COR-L47 (cell line): ENCODE results near the gene SAV1.

Experiments used
- DNase-seq: peaks from one replicate; lab custom pipeline; 2025; lab: John Stamatoyannopoulos, UW

Gene SAV1

DNA sequence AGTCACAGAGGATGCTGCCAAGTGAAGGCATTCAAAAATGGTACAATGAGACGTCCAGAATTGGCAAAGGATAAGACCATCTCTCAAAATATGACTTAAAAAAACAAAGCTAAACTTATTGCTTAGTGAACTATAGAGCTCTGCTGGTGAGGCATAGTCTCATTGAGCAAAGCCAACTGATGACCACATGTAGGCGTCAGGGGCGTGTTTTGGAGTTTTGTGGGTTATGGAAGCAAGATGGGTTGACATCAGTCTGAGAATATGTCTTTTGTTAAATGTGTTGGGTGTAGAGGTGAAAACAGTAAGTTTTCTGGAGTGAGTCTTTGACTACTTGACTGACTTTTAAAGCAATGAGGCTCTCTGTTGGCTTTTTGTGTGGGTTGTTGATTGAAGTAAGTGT, 60.9 kb downstream of the SAV1 start:
- DNase-seq = no peak

DNA sequence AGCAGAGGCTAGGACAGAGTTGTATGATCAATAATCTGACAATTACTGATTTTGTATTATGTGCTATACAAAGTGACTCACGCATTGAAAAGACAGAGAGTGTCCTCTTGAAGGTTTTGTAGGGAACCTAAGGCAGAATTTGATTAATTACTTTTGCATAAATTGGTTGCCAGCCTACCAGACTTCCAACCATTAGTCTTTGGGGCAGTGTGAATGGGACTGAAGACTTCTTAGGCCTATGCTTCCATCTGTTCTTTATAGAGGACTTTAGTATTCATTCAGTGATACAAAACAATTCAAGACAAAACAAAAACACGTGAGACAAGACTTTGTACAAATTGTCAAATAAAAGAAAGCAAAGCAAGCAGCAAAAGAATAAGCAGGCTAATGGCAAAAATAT, 61.6 kb downstream of the SAV1 start:
- no peak for DNase-seq

DNA sequence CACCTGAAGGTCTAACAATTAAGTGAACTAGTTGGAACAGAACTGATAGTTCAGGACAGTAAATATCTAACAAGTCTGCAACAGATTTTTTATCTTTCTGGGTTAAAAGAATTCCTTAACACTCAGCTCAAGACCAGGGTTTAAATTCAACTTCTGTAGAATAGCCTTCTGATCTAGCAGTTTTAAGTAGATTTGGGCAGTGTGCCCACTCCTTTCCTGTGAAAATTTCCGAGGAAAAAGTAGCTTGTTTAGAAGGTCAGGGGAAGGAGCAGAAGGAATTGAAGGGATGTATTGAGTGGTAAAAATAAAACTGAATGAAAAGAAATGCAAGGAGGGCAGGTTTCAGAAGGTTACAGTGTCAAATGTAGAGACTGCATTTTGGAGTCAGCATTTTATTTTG, 62.3 kb downstream of the SAV1 start:
- DNase-seq = no peak

DNA sequence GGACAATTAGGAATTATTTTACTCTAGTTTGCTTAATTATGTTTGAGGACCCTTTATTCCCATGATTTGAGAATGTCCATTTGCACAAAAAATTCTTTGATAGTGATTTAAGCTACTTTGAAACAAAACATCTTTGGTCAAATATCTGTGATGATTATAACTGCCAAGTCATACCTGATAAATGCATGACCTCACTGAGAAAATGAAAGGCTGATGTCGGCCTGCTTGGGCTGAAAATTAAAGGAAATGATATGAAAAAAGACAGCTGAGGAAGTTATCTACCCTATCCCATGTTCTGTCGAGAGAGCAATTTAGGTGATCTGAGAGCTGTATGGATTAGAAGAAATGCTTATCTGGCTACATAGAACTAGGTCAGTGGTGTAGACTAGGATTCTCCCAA, 64.5 kb downstream of the SAV1 start:
- DNase-seq = no peak

DNA sequence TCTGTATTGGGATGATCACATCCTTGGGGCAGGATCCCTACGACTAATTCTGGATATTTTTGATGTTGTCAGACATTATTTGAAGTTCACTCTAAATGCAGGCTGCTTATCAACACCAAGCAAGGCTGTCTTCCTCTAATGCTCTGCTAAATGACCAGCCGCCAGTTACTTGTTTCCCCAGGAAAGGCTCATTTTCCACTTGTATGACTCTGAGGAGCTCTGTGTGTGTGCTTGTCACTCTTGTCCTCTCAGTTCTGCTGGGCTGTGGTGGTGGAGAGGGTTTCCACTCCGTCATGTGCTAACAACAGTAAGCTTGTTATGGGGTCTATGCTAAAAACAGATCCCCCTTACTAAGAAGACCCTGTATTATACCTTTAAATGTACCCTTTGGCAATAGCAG, 66.1 kb downstream of the SAV1 start:
- DNase-seq = no peak

DNA sequence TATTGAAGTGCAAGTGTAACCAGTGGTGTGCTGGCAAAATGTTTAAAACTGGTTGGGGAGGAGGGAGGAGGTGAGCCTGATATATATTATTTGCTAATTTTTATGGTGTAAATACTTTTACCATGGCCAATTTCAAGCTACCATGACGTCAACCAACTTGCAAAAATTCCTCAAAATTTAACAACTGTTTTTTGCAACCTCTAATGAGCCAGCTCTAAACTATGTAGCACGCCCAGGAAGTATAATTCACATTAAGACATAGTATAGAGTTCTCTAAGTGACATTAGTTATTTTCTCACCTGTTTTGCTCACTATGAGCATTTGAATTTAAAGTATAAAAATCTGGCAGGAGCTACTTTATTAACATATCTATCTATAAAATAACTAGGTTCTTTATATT, 66.7 kb downstream of the SAV1 start:
- DNase-seq = no peak

DNA sequence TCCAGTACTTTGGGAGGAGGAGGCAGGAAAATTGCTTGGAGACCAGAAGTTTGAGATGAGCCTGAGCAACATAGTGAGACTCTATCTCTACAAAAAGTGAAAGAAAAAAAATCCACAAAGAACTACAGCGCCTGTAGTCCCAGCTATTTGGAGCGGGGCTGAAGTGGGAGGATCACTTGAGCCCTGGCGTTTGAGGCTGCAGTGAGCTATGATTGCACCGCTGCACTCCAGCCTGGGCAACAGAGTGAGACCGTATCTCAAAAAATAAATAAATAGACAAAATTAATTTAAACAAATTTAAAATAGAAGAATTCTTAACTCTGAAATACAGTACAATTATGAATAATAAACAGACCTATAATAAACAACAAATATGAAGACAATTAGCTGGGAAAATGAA, 67.3 kb downstream of the SAV1 start:
- no peak for DNase-seq

DNA sequence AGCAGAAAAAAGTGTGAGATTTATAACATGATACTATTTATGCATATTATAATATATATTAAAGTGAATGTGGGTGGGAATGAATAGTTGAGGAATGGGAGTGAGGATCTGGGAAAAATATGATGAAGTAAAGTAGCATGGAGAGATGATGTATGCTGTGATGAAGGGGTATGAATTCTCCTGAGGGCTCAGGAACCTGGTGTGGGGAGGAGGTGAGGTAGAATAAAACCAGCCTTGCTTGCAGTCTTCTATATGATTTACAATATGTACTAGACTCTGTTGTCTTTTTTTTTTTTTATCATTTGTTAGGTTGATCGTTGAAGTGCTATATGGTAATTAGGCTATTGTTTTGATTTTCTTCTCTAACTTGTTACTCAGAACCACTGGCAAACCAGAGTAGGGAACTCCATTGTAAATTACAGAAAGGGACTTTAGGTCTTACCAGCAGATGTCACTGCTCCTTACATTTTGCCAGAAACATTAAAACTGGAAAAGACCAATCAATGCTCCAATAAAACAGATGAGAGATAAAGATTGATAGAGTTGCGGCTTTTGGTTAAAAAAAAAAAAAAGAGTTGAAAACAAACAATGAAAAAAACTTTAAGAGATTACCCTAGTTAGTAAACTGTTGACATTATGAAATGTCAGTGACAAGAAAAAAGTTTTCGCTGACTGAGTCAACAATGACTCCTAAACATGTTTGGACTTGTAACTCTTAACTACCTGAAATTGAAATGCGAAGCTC, 68.2 kb downstream of the SAV1 start:
- no peak for DNase-seq

DNA sequence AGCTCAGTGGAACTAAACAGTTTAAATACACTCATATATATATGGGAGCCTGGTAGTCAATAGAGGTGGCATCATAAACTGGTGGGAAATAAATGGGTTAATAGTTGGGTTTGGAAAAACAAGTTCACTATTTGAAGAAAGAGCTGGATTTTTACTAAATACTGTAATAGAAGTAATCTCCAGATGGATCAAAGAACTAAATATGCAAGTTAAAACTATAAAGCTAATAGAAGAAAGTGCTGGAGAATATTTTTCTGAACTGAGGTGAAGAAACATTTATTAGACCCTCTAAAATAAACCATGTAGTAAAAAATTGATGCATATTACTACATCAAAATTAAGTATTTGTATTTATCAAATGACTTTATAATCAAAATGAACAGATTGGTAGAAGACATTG, 69.3 kb downstream of the SAV1 start:
- DNase-seq = no peak

DNA sequence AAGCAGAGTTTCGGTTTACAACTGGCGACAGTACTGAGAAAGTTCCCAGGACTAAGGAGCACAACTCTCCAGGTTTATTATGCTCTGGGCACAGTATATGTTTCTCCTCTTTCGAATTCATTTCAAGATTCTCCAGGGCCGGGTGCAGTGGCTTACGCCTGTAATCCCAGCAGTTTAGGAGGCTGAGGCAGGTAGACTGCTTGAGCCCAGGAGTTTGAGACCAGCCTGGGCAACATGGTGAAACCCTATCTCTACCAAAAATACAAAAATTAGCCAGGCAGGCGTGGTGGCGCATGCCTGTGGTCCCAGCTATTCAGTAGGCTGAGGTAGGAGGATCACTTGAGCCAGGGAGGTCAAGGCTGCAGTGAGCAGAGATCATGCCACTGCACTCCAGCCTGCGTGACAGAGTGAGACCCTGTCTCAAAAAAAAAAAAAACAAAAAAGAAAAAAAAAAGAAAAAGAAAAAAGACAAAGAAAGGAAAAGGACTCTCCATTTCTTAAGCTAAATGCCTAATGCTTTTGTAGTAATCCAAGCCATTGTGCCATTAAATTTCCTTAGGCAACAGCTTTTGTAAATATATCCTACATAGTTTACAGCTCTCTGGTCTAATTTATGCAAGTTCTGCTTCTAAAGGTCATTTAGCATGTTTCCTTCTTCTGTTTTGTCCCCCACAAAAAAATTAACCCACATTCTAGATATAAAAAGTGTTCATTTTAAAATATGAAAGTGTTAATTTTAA, 73.4 kb downstream of the SAV1 start:
- DNase-seq = no peak

DNA sequence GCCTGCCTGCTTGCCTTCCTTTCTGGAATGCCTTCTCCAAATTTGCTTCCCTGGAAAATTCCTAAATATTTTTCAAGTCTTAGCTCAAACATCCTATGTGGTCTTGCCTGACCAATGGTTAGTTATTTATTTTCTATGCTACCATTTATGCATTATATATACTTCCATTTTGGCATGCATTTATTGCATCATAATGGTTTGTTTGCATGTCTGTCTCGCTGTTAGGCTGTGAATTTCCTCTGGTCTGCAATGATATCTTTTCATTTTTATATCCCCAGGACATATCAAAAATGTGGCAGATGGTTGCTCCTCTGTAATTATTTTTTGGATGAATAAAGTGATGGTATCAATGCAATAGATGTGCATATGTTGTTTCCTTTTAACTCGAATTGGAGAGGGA, 77.6 kb downstream of the SAV1 start:
- no peak for DNase-seq
